ENCODE data around the gene FIGLA.

- TF ChIP-seq ZFX (IDR thresholded peaks at IDR 0.05) (no peak), TCF7L2 (IDR thresholded peaks at IDR 0.05; ENCODE audit: borderline replicate concordance, extremely low read depth, insufficient read depth, insufficient read length) (no peak), CBX3 (IDR thresholded peaks at IDR 0.05; ENCODE audit: low read depth) (no peak), POLR2AphosphoS5 (IDR thresholded peaks at IDR 0.05; ENCODE audit: low read depth, low read length) (no peak), EZH2 (IDR thresholded peaks at IDR 0.05) (no peak), EZH2phosphoT487 (IDR thresholded peaks at IDR 0.05; ENCODE audit: borderline replicate concordance) (no peak), ZNF274 (IDR thresholded peaks at IDR 0.05; ENCODE audit: low read depth, low read length) (no peak)
- TF ChIP-seq, protein P1, sequence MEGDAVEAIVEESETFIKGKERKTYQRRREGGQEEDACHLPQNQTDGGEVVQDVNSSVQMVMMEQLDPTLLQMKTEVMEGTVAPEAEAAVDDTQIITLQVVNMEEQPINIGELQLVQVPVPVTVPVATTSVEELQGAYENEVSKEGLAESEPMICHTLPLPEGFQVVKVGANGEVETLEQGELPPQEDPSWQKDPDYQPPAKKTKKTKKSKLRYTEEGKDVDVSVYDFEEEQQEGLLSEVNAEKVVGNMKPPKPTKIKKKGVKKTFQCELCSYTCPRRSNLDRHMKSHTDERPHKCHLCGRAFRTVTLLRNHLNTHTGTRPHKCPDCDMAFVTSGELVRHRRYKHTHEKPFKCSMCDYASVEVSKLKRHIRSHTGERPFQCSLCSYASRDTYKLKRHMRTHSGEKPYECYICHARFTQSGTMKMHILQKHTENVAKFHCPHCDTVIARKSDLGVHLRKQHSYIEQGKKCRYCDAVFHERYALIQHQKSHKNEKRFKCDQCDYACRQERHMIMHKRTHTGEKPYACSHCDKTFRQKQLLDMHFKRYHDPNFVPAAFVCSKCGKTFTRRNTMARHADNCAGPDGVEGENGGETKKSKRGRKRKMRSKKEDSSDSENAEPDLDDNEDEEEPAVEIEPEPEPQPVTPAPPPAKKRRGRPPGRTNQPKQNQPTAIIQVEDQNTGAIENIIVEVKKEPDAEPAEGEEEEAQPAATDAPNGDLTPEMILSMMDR (IDR thresholded peaks at IDR 0.05 in 2 of 3, conservative IDR thresholded peaks at IDR 0.05 in 1 of 3; ENCODE audit: borderline replicate concordance in 1 of 3, insufficient read depth in 1 of 3, low read depth in 2 of 3, low read length in 2 of 3), result no peak
Measured at GRCh38 chr2:70790136-70790828, at the start of gene FIGLA.
